Measurements from ENCODE around the gene KTN1.

The KTN1 gene

DNA sequence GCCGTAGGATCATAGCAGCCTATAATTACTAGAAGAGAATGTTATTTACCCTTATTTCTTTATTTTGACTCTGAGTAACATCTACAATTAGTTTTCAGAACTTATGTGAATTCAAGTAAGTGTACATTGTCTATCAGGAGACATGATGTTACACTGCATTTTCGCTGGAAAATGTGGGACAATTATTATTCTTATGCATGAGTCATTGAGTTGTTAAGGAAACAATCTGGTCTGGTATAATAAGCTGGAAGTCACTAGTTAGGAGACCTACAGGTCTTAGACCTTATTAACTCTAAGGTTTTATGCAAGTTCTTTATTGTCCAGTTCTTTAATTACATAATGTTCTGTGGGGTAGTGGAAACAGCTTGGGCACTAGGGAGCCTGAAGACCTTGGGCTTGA, 5.8 kb downstream of the KTN1 start:
- H3K36me3 ChIP-seq (ENCODE audit: control insufficient read depth, insufficient read depth, low read length), result no peaks in the 10 kb centered on the region
- TF ChIP-seq CTCF (IDR thresholded peaks at IDR 0.05), result no peak
- H2AFZ ChIP-seq, result no peak overlapping the region
- peaks cover 19% of the 10 kb centered on the region for H3K4me1 ChIP-seq
- H3K27ac ChIP-seq, result no peak overlapping the region
- no peaks in the 10 kb centered on the region for H3K27me3 ChIP-seq (ENCODE audit: control insufficient read depth, insufficient read depth, low read length)
- H3K4me2 ChIP-seq (ENCODE audit: low read length), result no peak overlapping the region
- no peak overlapping the region for H3K9ac ChIP-seq
- no peak overlapping the region for H3K4me3 ChIP-seq (ENCODE audit: low read depth, low read length)
- H3K9me3 ChIP-seq (ENCODE audit: control insufficient read depth, low read length), result no peaks in the 10 kb centered on the region
- peaks cover 55% of the 10 kb centered on the region for H3K79me2 ChIP-seq

DNA sequence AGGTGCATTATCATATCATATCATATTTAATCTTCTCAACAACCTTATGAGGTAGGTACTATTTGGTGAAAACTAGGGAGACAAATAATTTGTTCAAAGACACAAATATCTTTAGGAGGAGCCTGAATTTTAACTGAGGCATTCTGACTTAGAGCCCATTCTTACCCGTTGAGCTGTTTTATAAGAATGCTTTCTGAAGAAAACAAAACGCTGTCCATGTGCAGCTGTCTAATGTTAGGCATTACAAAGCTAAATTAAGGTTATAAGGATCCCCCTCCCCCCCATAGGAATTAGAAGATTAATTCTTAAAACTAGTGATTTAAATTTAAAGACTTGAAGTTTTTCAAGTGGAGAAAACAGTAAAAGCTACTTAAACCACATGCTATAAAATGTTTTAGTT, 6.4 kb downstream of the KTN1 start:
- Histone ChIP-seq H2AFZ (no peak overlapping the region), H3K9ac (no peak overlapping the region), H3K4me3 (ENCODE audit: low read depth, low read length) (no peak overlapping the region), H3K27ac (no peak overlapping the region), H3K4me2 (ENCODE audit: low read length) (no peak overlapping the region), H3K79me2 (peaks cover 54% of the 10 kb centered on the region), H3K36me3 (ENCODE audit: control insufficient read depth, insufficient read depth, low read length) (no peaks in the 10 kb centered on the region), H3K9me3 (ENCODE audit: control insufficient read depth, low read length) (no peaks in the 10 kb centered on the region), H3K4me1 (peaks cover 19% of the 10 kb centered on the region), H3K27me3 (ENCODE audit: control insufficient read depth, insufficient read depth, low read length) (no peaks in the 10 kb centered on the region)
- TF ChIP-seq CTCF (IDR thresholded peaks at IDR 0.05), result no peak

- Histone ChIP-seq H3K27me3 (ENCODE audit: control insufficient read depth, insufficient read depth, low read length) (no peaks in the 10 kb centered on the region), H3K9me3 (ENCODE audit: control insufficient read depth, low read length) (no peaks in the 10 kb centered on the region), H3K36me3 (ENCODE audit: control insufficient read depth, insufficient read depth, low read length) (no peaks in the 10 kb centered on the region), H2AFZ (no peak overlapping the region), H3K9ac (no peak overlapping the region), H3K4me2 (ENCODE audit: low read length) (no peak overlapping the region), H3K4me1 (peaks cover 17% of the 10 kb centered on the region), H3K27ac (no peak overlapping the region), H3K79me2 (peaks cover 49% of the 10 kb centered on the region), H3K4me3 (ENCODE audit: low read depth, low read length) (no peak overlapping the region)
- no peak for TF ChIP-seq CTCF (IDR thresholded peaks at IDR 0.05)
Measured at GRCh38 chr14:55587847-55588246, 7.8 kb downstream of the KTN1 start.

GRCh38 chr14:55588259-55588699, 8.3 kb downstream of the KTN1 start:
- no peak overlapping the region for H3K9ac ChIP-seq
- H2AFZ ChIP-seq, result no peak overlapping the region
- H3K27ac ChIP-seq, result no peak overlapping the region
- no peak for TF ChIP-seq CTCF (IDR thresholded peaks at IDR 0.05)
- H3K4me2 ChIP-seq (ENCODE audit: low read length), result no peak overlapping the region
- H3K79me2 ChIP-seq, result peaks cover 47% of the 10 kb centered on the region
- peaks cover 19% of the 10 kb centered on the region for H3K4me1 ChIP-seq
- no peaks in the 10 kb centered on the region for H3K27me3 ChIP-seq (ENCODE audit: control insufficient read depth, insufficient read depth, low read length)
- H3K9me3 ChIP-seq (ENCODE audit: control insufficient read depth, low read length), result no peaks in the 10 kb centered on the region
- H3K36me3 ChIP-seq (ENCODE audit: control insufficient read depth, insufficient read depth, low read length), result no peaks in the 10 kb centered on the region
- H3K4me3 ChIP-seq (ENCODE audit: low read depth, low read length), result no peak overlapping the region

DNA sequence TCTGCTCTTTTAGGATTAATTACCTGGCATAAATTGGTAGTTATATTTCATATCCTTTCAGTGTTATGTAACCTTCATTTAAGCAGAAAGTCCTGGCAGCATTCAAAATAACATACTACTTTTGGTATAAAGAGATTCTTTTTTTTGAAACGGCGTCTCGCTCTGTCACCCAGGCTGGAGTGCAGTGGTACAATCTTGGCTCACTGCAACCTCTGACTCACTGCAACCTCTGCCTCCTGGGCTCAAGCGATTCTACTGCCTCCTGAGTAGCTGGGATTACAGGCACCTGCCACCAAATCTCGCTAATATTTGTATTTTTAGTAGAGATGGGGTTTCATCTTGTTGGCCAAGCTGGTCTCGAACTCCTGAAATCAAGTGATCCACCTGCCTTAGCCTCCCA, 9.2 kb downstream of the KTN1 start:
- Histone ChIP-seq H3K27me3 (ENCODE audit: control insufficient read depth, insufficient read depth, low read length) (no peaks in the 10 kb centered on the region), H3K36me3 (ENCODE audit: control insufficient read depth, insufficient read depth, low read length) (no peaks in the 10 kb centered on the region), H2AFZ (no peak overlapping the region), H3K79me2 (peaks cover 49% of the 10 kb centered on the region), H3K27ac (no peak overlapping the region), H3K4me1 (peaks cover 23% of the 10 kb centered on the region), H3K4me3 (ENCODE audit: low read depth, low read length) (no peak overlapping the region), H3K4me2 (ENCODE audit: low read length) (no peak overlapping the region), H3K9ac (no peak overlapping the region), H3K9me3 (ENCODE audit: control insufficient read depth, low read length) (no peaks in the 10 kb centered on the region)
- TF ChIP-seq CTCF (IDR thresholded peaks at IDR 0.05), result no peak

All from parathyroid adenoma (tissue), 2 donors.